A673 (cell line): ENCODE measurements around the gene BATF. TPM values are rescaled to one million over a fixed set of nuclear protein-coding genes. Genes with fewer than 3 reads are reported as not detected.

Source experiments
- BruUV-seq: library from RNA; stranded (reverse); fragments of 400-500 nt; replicated peaks from 2 replicates; lab custom pipeline; 2021; lab: Mats Ljungman, UMichigan
- CTCF ChIA-PET: fragments of 300-600 bp; sonication (Branson Sonifier 250); formaldehyde crosslinking; loops from one replicate; lab custom pipeline; 2022; ENCODE audit warnings: antibody characterized with exemption; lab: Charles Lee
- POLR2A ChIA-PET: fragments of 300-600 bp; sonication (Branson Sonifier 250); formaldehyde crosslinking; loops from one replicate; lab custom pipeline; 2022; ENCODE audit warnings: antibody characterized with exemption; ENCODE audit not compliant: low non-redundant PET; lab: Charles Lee
- DNase-seq: peaks from one replicate; pipeline ENCODE4 v3.0.0-alpha.2; 2015; ENCODE audit warnings: low spot score
- H3K27ac ChIP-seq: fragments of 200-600 bp; sonication (generic); 2 replicates; pipeline ENCODE4 v1.5.1; 2016; ENCODE audit warnings: mixed run types, low read depth, mild to moderate bottlenecking, mixed read lengths, antibody characterized with exemption, low read length; ENCODE audit not compliant: poor library complexity, severe bottlenecking
- H3K27me3 ChIP-seq: fragments of 200-600 bp; sonication (generic); replicated peaks from 2 replicates; pipeline ENCODE4 v1.6.1; 2017; ENCODE audit warnings: mixed run types, low read depth, mild to moderate bottlenecking, mixed read lengths, antibody characterized with exemption, low read length; ENCODE audit not compliant: insufficient read depth, poor library complexity
- H3K36me3 ChIP-seq: fragments of 200-600 bp; sonication (generic); 2 replicates; pipeline ENCODE4 v1.6.1; 2016; ENCODE audit warnings: mixed run types, mild to moderate bottlenecking, mixed read lengths, antibody characterized with exemption, low read length; ENCODE audit not compliant: insufficient read depth, poor library complexity, severe bottlenecking
- H3K4me1 ChIP-seq: fragments of 200-600 bp; sonication (generic); 2 replicates; pipeline ENCODE4 v1.6.1; 2017; ENCODE audit warnings: mixed run types, mild to moderate bottlenecking, mixed read lengths, antibody characterized with exemption, low read length; ENCODE audit not compliant: insufficient read depth, poor library complexity, severe bottlenecking
- H3K4me3 ChIP-seq: fragments of 200-600 bp; sonication (generic); 2 replicates; pipeline ENCODE4 v1.5.1; 2016; ENCODE audit warnings: low read depth, mixed run types, mild to moderate bottlenecking, mixed read lengths, low read length; ENCODE audit not compliant: poor library complexity, severe bottlenecking
- H3K9me3 ChIP-seq: fragments of 200-600 bp; sonication (generic); 2 replicates; pipeline ENCODE4 v1.6.1; 2016; ENCODE audit warnings: mixed run types, low read depth, mild to moderate bottlenecking, mixed read lengths, antibody characterized with exemption, low read length; ENCODE audit not compliant: poor library complexity, severe bottlenecking
- EZH2 ChIP-seq: fragments of 200-600 bp; sonication (generic); IDR thresholded peaks from 2 replicates; pipeline ENCODE4 v1.6.1; 2017; ENCODE audit warnings: borderline replicate concordance, low read depth, mild to moderate bottlenecking, mixed read lengths, antibody characterized with exemption, low read length; ENCODE audit not compliant: poor library complexity, severe bottlenecking
- intact Hi-C: fragments of 100-400 bp; cut with micrococcal nuclease; formaldehyde crosslinking; loops from one replicate; pipeline ENCODE4 v1.10.0; 2022; ENCODE audit not compliant: unreplicated experiment
- total RNA-seq: library from RNA; stranded (reverse); gene quantifications from 2 replicates; pipeline ENCODE4 v1.2.3, GENCODE V29; 2021
- TF ChIP-seq, protein P1 (sequence below): fragments of 300-800, 200-600 bp; sonication (generic); conservative IDR thresholded peaks from 2 replicates; pipeline ENCODE4 v1.5.1; 2017; ENCODE audit warnings: low read depth, mild to moderate bottlenecking, antibody characterized with exemption, low read length, moderate library complexity, mixed read lengths

The BATF gene
- total RNA-seq, 1 experiment from 2014 or later = not detected

GRCh38 chr14:75578786-75579337 is 56.6 kb downstream of the BATF start:
- POLR2A ChIA-PET = no interaction called here
- no TSS peak for BruUV-seq
- intact Hi-C loops = loop anchor here (5.0 kb wide), 2 partner anchors 73 to 403 kb away; partner anchors contain the start of gene TGFB3
- peaks cover 6% of the 10 kb centered on the region for H3K27me3 ChIP-seq
- no peaks in the 10 kb centered on the region for H3K9me3 ChIP-seq
- TF ChIP-seq, protein P1, sequence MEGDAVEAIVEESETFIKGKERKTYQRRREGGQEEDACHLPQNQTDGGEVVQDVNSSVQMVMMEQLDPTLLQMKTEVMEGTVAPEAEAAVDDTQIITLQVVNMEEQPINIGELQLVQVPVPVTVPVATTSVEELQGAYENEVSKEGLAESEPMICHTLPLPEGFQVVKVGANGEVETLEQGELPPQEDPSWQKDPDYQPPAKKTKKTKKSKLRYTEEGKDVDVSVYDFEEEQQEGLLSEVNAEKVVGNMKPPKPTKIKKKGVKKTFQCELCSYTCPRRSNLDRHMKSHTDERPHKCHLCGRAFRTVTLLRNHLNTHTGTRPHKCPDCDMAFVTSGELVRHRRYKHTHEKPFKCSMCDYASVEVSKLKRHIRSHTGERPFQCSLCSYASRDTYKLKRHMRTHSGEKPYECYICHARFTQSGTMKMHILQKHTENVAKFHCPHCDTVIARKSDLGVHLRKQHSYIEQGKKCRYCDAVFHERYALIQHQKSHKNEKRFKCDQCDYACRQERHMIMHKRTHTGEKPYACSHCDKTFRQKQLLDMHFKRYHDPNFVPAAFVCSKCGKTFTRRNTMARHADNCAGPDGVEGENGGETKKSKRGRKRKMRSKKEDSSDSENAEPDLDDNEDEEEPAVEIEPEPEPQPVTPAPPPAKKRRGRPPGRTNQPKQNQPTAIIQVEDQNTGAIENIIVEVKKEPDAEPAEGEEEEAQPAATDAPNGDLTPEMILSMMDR = 0 out of 2 replicates have a peak, but pooled peaks have one; percentile 13
- no peak for TF ChIP-seq EZH2
- H3K4me1 ChIP-seq = peaks cover 6% of the 10 kb centered on the region
- peak overlapping the region; percentile 42 for H3K4me3 ChIP-seq
- DNase-seq = no peak
- no peak overlapping the region for H3K27ac ChIP-seq
- H3K36me3 ChIP-seq = no peaks in the 10 kb centered on the region
- CTCF ChIA-PET = interaction anchor here (2.1 kb wide), 1 partner anchor 76 kb away, joined by 7 read pairs; no protein-coding TSS in a partner anchor

DNA sequence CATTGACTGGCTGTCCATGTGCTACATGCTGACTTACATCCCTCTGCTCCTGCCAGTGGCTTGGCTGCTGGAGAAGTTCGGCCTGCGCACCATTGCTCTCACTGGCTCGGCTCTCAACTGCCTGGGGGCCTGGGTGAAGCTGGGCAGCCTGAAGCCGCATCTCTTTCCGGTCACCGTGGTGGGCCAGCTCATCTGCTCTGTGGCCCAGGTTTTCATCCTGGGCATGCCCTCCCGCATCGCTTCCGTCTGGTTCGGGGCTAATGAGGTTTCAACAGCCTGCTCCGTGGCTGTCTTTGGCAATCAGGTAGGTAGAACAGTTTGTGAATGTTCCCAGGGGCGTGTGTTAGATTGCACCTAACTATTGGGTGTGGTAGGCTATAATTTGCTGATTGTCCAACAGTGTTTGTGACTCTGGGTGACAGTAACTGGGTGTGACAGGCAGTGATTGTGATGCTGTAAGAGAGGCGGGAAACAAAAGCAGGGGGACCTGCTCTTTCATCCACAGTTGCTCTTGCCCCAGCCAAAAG is 57.1 kb downstream of the BATF start:
- CTCF ChIA-PET = no interaction called here
- Histone ChIP-seq H3K4me3 (no peak overlapping the region), H3K27me3 (peaks cover 4% of the 10 kb centered on the region), H3K27ac (no peak overlapping the region), H3K9me3 (no peaks in the 10 kb centered on the region), H3K36me3 (no peaks in the 10 kb centered on the region), H3K4me1 (peaks cover 6% of the 10 kb centered on the region)
- intact Hi-C loops = loop anchor here (5.0 kb wide), 2 partner anchors 73 to 403 kb away; partner anchors contain the start of gene TGFB3
- no TSS peak for BruUV-seq
- POLR2A ChIA-PET = no interaction called here
- TF ChIP-seq, protein P1 = no peak
- no peak for TF ChIP-seq EZH2
- DNase-seq = no peak

GRCh38 chr14:75579882-75580281 is 57.6 kb downstream of the BATF start:
- BruUV-seq = no TSS peak
- Histone ChIP-seq H3K4me1 (peaks cover 6% of the 10 kb centered on the region), H3K9me3 (no peaks in the 10 kb centered on the region), H3K36me3 (no peaks in the 10 kb centered on the region), H3K27me3 (peaks cover 4% of the 10 kb centered on the region), H3K4me3 (no peak overlapping the region), H3K27ac (no peak overlapping the region)
- ChIA-PET POLR2A (no interaction called here), CTCF (no interaction called here)
- intact Hi-C loops = loop anchor here (5.0 kb wide), 2 partner anchors 72 to 402 kb away; partner anchors contain the start of gene TGFB3
- DNase-seq = no peak
- no peak for TF ChIP-seq EZH2
- TF ChIP-seq, protein P1 = no peak
